Type B pancreatic cell (in vitro differentiated cells): ENCODE results near the gene CLCN6. TPM values are rescaled to one million over a fixed set of nuclear protein-coding genes. Genes with fewer than 3 reads are reported as not detected.
"Not testable (repeated sequence)": the region's sequence is repeated elsewhere in the genome, so short reads cannot be mapped to it uniquely, and the experiment has no call there.

ENCODE experiments used
- DNase-seq: peaks from one replicate; pipeline ENCODE4 v3.0.0; 2021; ENCODE audit warnings: mixed read lengths; ENCODE audit not compliant: unreplicated experiment; ENCODE audit errors: extremely low spot score
- H3K27ac Mint-ChIP-seq: 2 replicates; pipeline ENCODE4 v1.8.0; 2021; ENCODE audit warnings: mild to moderate bottlenecking, mixed read lengths
- H3K27me3 Mint-ChIP-seq: 2 replicates; pipeline ENCODE4 v1.8.0; 2021; ENCODE audit warnings: mixed read lengths
- H3K36me3 Mint-ChIP-seq: 2 replicates; pipeline ENCODE4 v1.8.0; 2021; ENCODE audit warnings: mixed read lengths
- H3K4me1 Mint-ChIP-seq: one replicate; pipeline ENCODE4 v1.8.0; 2021; ENCODE audit warnings: mixed read lengths; ENCODE audit not compliant: unreplicated experiment
- H3K4me3 Mint-ChIP-seq: 2 replicates; pipeline ENCODE4 v1.8.0; 2021; ENCODE audit warnings: mild to moderate bottlenecking, mixed read lengths
- H3K9me3 Mint-ChIP-seq: 2 replicates; pipeline ENCODE4 v1.8.0; 2021; ENCODE audit warnings: mixed read lengths
- total RNA-seq: library from RNA; stranded (reverse); gene quantifications from 2 replicates; pipeline ENCODE4 v1.2.1, GENCODE V29; 2021; ENCODE audit warnings: low replicate concordance
- TF ChIP-seq, protein P1 (sequence below): fragments of 200-600 bp; sonication (generic); conservative IDR thresholded peaks from 2 replicates; pipeline ENCODE4 v1.5.0; 2021; ENCODE audit warnings: antibody characterized with exemption, mild to moderate bottlenecking

CLCN6 gene
- total RNA-seq, 1 donor from 2014 or later, result 31.1 TPM

DNA sequence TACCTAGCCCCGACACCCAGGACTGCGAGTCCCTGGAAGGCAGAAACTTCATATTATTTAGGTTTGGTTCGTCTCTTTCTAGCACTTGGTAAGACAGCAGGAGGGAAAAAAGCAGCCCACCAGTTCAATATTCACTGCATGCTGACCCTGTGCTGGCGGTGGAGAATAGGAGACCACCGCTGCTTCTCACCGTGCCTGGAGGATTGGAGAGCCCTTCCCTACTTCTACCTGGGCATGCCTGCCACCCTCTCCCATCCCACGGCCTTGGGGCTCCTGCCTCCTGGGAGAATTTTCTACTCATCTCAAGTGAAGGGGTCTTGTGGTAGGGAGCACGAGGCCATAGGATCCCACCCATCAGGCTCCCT is 5.6 kb upstream of the CLCN6 start:
- Mint-ChIP-seq H3K4me3 (no peak overlapping the region), H3K27me3 (no peaks in the 10 kb centered on the region), H3K4me1 (peaks cover 21% of the 10 kb centered on the region), H3K9me3 (no peaks in the 10 kb centered on the region), H3K27ac (no peak overlapping the region), H3K36me3 (peaks cover 5% of the 10 kb centered on the region)
- no peak for DNase-seq
- TF ChIP-seq, protein P1, sequence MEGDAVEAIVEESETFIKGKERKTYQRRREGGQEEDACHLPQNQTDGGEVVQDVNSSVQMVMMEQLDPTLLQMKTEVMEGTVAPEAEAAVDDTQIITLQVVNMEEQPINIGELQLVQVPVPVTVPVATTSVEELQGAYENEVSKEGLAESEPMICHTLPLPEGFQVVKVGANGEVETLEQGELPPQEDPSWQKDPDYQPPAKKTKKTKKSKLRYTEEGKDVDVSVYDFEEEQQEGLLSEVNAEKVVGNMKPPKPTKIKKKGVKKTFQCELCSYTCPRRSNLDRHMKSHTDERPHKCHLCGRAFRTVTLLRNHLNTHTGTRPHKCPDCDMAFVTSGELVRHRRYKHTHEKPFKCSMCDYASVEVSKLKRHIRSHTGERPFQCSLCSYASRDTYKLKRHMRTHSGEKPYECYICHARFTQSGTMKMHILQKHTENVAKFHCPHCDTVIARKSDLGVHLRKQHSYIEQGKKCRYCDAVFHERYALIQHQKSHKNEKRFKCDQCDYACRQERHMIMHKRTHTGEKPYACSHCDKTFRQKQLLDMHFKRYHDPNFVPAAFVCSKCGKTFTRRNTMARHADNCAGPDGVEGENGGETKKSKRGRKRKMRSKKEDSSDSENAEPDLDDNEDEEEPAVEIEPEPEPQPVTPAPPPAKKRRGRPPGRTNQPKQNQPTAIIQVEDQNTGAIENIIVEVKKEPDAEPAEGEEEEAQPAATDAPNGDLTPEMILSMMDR, result no peak

DNA sequence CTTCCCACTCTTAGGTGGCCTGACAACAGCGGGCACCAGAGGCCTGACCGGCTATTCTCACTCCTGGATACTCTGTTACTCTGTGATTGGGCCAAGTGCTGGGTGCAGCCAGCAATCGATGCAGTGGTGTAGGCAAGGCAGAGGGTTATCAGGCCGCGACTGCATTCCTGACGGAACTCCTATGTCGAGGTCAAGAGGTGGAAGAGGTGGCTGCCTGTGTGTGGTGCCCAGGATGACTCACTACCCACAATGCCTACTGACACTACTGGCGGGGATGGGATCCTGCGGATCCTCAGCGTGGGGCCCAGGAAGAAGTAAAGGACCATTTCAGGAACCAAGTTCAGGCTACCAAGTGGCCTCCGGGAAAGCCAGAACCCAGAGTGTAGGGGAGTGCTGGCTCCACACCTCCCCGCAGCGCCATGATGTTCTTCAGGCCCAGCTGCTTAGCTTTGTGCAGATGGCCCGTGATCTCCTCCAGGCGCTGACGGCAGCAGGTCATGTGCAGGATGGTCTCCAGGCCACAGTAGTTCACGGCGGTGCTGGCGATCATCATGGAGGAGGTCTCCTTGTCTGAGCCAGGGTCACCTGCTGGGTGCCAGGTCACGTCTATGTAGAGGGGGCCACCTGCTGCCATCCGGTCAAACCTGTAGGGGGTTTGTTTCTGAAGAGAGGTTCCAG is 5.1 kb upstream of the CLCN6 start:
- TF ChIP-seq, protein P1, result no peak
- Mint-ChIP-seq H3K4me1 (peaks cover 22% of the 10 kb centered on the region), H3K4me3 (no peak overlapping the region)

DNA sequence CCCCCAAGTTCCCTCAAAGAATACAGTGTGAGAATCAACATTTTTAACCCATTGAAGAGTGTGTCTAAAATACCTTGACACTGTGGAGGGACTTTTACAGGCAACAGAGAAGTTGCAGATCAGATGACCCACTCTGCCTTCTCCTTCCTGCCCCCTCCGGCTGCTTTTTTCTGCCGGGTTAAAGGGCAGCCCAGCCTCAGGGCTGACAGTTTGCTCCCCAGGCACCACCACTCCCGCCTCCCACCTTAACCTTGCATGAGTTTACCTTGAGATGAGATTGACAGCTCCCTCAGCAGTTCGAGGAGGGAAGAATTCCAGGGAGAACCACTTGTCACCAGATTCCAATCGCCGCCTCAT is 3.4 kb upstream of the CLCN6 start:
- peak overlapping the region; percentile 63 for H3K27ac Mint-ChIP-seq
- TF ChIP-seq, protein P1, result no peak
- H3K36me3 Mint-ChIP-seq, result no peaks in the 10 kb centered on the region
- H3K4me3 Mint-ChIP-seq, result peak overlapping the region; percentile 100
- H3K9me3 Mint-ChIP-seq, result no peaks in the 10 kb centered on the region
- no peak for DNase-seq
- peaks cover 25% of the 10 kb centered on the region for H3K4me1 Mint-ChIP-seq
- no peaks in the 10 kb centered on the region for H3K27me3 Mint-ChIP-seq

More for the DNA sequence above, 5.1 kb upstream of the CLCN6 start:
- Mint-ChIP-seq H3K27me3 (no peaks in the 10 kb centered on the region), H3K27ac (no peak overlapping the region), H3K9me3 (no peaks in the 10 kb centered on the region), H3K36me3 (no peaks in the 10 kb centered on the region)
- no peak for DNase-seq

DNA sequence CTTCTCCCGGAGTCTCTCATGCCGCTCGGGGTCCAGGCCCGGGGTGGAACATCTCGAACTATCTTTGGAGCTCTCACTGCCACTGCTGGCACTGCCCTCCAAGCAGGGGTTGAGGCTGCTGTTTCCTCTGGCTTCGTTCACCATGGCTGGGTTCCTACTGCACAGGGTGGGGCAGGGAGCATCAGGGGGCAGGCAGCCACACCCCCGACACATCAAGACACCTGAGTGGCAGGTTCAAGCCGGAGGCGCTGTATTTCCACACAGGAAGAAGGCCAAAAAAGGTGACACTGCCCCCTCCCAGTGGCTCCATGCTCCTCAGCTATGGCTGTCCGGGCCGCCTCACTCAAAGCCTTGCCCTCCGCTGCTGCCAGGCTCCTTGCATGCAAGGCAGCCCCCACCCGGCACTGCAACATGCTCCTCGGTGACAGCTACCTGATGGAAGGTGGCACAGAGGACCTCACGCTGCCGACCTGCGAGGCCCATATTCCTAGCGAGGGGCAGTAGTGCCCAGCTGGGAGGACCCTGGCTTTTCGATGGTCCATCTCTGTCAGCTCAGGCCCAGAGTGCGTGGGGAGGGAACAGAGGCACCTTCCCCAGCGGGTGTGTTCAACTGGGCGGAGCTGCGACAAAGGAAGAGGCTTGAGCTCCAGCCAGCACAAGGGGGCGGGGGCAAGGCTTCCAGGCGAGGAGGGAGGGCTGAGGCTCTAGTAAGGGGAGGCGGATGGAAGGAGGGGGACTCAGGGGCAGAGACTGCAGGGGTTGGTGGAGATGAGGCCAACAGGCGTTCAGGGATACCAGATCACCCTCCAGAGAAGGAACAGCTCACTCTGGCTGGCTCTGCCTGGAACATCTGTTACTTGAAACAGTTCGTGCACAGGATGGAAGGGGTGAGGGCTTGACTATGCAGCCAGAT is 2.8 kb upstream of the CLCN6 start:
- peak; percentile 87 for DNase-seq
- TF ChIP-seq, protein P1, result no peak
- no peaks in the 10 kb centered on the region for H3K9me3 Mint-ChIP-seq
- H3K4me3 Mint-ChIP-seq, result peak overlapping the region; percentile 100
- H3K27ac Mint-ChIP-seq, result peak overlapping the region; percentile 100
- H3K27me3 Mint-ChIP-seq, result no peaks in the 10 kb centered on the region
- H3K36me3 Mint-ChIP-seq, result no peaks in the 10 kb centered on the region
- H3K4me1 Mint-ChIP-seq, result peaks cover 30% of the 10 kb centered on the region

DNA sequence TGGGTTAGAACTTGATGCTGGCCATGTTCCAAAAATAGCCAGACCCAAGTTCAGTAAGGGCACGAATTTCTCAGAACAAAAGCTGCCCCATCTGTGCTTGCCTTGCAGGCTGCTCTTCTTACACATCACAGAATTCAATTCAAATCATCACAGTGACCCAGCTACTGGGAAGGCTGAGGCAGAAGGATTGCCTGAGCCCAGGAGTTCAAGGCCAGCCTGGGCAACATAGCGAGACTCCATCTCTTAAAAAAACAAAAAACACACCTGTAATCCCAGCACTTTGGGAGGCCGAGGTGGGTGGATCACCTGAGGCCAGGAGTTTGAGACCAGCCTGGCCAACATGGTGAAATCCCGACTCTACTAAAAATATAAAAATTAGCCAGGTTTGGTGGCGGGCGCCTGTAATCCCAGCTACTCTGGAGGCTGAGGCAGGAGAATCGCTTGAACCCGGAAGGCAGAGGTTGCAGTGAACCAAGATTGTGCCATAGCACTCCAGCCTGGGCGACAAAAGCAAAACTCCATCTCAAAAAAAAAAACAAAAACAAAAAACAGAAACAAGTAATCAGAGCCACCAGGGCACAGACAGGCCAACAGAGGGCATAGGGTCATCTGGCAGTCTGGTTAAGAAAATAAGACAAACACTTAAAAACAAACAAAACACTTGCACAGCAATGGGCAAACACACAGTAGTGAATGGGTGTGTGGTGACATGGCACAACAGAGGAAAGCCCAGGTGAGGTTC is 1.9 kb upstream of the CLCN6 start:
- not testable (repeated sequence) for DNase-seq, H3K27me3 Mint-ChIP-seq, H3K9me3 Mint-ChIP-seq, H3K36me3 Mint-ChIP-seq
- peaks cover 36% of the 10 kb centered on the region for H3K4me1 Mint-ChIP-seq
- peak overlapping the region; percentile 100 for H3K4me3 Mint-ChIP-seq
- peak overlapping the region; percentile 100 for H3K27ac Mint-ChIP-seq
